Testis (tissue), 2 donors: ENCODE measurements around the gene SLC25A21.

Experiments
- CTCF ChIP-seq, 3 experiments: fragments of 450-650 bp in 2 of 3; fragments of 200-600 bp in 1 of 3; sonication (generic) in 1 of 3; IDR thresholded peaks; one replicate each; pipeline ENCODE4 v1.5.1; 2016 to 2019; ENCODE audit warnings: antibody characterized with exemption in 3 of 3, mild to moderate bottlenecking in 2 of 3, moderate library complexity in 1 of 3
- POLR2A ChIP-seq: fragments of 450-650 bp; IDR thresholded peaks from one replicate; pipeline ENCODE4 v1.6.1; 2017; ENCODE audit warnings: antibody characterized with exemption, mild to moderate bottlenecking, moderate library complexity

GRCh38 chr14:37063467-37064240, 108.8 kb downstream of the SLC25A21 start:
- TF ChIP-seq CTCF (IDR thresholded peaks at IDR 0.05) (no peak), POLR2A (no peak)
